Activated CD8-positive, alpha-beta memory T cell treated with anti-CD3 and anti-CD28 coated beads, Interleukin-2, amount 50 U/mL, for 48 hours (primary cell): Measurements from ENCODE around the gene NECTIN4.
"Not testable (repeated sequence)": the region's sequence is repeated elsewhere in the genome, so short reads cannot be mapped to it uniquely, and the experiment has no call there.

Experiments used
- DNase-seq: peaks from one replicate; pipeline ENCODE4 v3.0.0-alpha.2; 2020

NECTIN4 gene

GRCh38 chr1:161080441-161081405 lies 8.6 kb downstream of the NECTIN4 start:
- DNase-seq = no peak

- no peak for DNase-seq
Observed at GRCh38 chr1:161079436-161080110, 9.8 kb downstream of the NECTIN4 start.

- DNase-seq = no peak
Observed at GRCh38 chr1:161077426-161077825, 11.9 kb downstream of the NECTIN4 start.

- no peak for DNase-seq
Observed at GRCh38 chr1:161076410-161076809, 12.9 kb downstream of the NECTIN4 start.

- no peak for DNase-seq
Observed at GRCh38 chr1:161074676-161075368, 14.5 kb downstream of the NECTIN4 start.

GRCh38 chr1:161073474-161074121 lies 15.8 kb downstream of the NECTIN4 start:
- no peak for DNase-seq

- no peak for DNase-seq
Observed at GRCh38 chr1:161072751-161073449, 16.5 kb downstream of the NECTIN4 start.

- peak; percentile 68 for DNase-seq
Observed at GRCh38 chr1:161071886-161072371, 17.4 kb downstream of the NECTIN4 start.

- no peak for DNase-seq
Observed at GRCh38 chr1:161070761-161071160, 18.6 kb downstream of the NECTIN4 start.

- peak; percentile 86 for DNase-seq
Observed at GRCh38 chr1:161069731-161070270, 19.6 kb downstream of the NECTIN4 start, which contains the start of gene ARHGAP30. Gene ARHGAP30 (minus strand): TSS chr1:161069891. CDS start chr1:161069624, 267 bp downstream.

- peak; percentile 66 for DNase-seq
Observed at GRCh38 chr1:161069241-161069640, 20.1 kb downstream of the NECTIN4 start.

- DNase-seq = peak; percentile 84
Observed at GRCh38 chr1:161068306-161069234, 20.8 kb downstream of the NECTIN4 start.

GRCh38 chr1:161066694-161067093 lies 22.7 kb downstream of the NECTIN4 start:
- DNase-seq = no peak

- not testable (repeated sequence) for DNase-seq
Observed at GRCh38 chr1:161065681-161066080, 23.7 kb downstream of the NECTIN4 start.

GRCh38 chr1:161063936-161064335 lies 25.4 kb downstream of the NECTIN4 start:
- not testable (repeated sequence) for DNase-seq

GRCh38 chr1:161061419-161061818 lies 27.9 kb downstream of the NECTIN4 start:
- DNase-seq = no peak

- no peak for DNase-seq
Observed at GRCh38 chr1:161059293-161059692, 30.1 kb downstream of the NECTIN4 start.

GRCh38 chr1:161054805-161055204 lies 34.6 kb downstream of the NECTIN4 start:
- DNase-seq = no peak

GRCh38 chr1:161054232-161054631 lies 35.1 kb downstream of the NECTIN4 start:
- no peak for DNase-seq

GRCh38 chr1:161052899-161053298 lies 36.5 kb downstream of the NECTIN4 start:
- no peak for DNase-seq
